ENCODE results near the gene HDAC10.

HDAC10 gene

DNA sequence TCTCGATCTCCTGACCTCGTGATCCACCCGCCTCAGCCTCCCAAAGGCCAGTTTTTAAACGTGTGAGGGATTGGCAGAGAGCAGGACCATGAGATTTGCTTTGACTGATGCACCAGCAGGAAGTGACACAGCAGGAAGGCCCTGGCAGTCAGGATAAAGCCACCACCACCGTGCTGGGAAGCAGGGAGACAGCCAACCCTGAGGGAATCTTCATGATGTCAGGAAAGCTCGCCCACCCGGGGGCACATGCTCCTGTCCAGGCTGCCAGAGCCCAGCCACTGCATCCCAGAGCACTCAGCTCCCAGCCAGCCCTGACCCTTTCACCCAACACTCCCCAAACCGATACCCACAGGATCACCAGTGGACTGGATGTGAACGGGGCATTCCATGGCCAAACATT lies 12.3 kb downstream of the HDAC10 start:
- no peak for TF ChIP-seq TAF1 (IDR thresholded peaks at IDR 0.05; ENCODE audit: borderline replicate concordance, insufficient read depth, low read length)
- no peak for TF ChIP-seq SIN3A (IDR thresholded peaks at IDR 0.05; ENCODE audit: borderline replicate concordance, insufficient read depth, low read length)
- no peak for TF ChIP-seq POLR2AphosphoS5 (IDR thresholded peaks at IDR 0.05; ENCODE audit: low read depth, low read length)
- TF ChIP-seq, protein P1, sequence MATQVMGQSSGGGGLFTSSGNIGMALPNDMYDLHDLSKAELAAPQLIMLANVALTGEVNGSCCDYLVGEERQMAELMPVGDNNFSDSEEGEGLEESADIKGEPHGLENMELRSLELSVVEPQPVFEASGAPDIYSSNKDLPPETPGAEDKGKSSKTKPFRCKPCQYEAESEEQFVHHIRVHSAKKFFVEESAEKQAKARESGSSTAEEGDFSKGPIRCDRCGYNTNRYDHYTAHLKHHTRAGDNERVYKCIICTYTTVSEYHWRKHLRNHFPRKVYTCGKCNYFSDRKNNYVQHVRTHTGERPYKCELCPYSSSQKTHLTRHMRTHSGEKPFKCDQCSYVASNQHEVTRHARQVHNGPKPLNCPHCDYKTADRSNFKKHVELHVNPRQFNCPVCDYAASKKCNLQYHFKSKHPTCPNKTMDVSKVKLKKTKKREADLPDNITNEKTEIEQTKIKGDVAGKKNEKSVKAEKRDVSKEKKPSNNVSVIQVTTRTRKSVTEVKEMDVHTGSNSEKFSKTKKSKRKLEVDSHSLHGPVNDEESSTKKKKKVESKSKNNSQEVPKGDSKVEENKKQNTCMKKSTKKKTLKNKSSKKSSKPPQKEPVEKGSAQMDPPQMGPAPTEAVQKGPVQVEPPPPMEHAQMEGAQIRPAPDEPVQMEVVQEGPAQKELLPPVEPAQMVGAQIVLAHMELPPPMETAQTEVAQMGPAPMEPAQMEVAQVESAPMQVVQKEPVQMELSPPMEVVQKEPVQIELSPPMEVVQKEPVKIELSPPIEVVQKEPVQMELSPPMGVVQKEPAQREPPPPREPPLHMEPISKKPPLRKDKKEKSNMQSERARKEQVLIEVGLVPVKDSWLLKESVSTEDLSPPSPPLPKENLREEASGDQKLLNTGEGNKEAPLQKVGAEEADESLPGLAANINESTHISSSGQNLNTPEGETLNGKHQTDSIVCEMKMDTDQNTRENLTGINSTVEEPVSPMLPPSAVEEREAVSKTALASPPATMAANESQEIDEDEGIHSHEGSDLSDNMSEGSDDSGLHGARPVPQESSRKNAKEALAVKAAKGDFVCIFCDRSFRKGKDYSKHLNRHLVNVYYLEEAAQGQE (IDR thresholded peaks at IDR 0.05; ENCODE audit: insufficient read depth in 1 of 2, low read depth in 2 of 2, low read length in 2 of 2): no peak
- TF ChIP-seq FOXP2 (optimal IDR thresholded peaks at IDR 0.05; ENCODE audit: borderline replicate concordance, extremely low read depth, extremely low read length, insufficient read depth): no peak

DNA sequence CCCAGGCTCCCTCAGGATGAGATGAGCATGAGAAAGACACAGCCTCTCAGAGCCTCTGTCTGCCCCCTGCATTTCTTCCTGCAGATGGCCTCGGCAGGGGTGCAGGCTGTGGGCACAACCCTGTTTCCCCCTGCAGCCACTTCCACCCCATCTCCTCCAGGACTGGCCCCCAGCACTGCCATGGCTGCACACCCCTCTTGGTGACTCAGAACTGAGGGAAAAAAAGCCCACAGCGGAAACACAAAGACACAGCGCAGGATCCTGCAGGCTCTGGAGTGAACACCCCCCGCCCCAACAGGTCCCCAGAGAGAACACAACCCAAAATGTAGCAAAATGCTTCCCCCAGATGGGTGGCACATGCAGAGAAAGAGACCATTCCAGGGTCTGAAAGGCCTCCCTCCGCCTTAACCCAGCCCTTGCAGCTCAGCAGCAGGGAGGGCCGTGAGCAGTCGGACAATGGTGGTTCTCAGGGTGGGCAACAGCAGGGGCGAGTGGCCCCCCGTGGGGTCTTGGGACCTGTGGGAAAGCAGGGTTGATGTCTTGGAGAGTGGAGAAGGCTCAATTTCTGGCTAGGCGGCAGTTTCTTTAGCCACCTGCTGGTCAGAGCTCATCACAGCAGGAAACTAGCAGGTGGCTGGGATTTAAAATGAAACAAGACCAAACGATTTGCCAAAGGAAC lies 14.2 kb downstream of the HDAC10 start:
- TF ChIP-seq, protein P1 (IDR thresholded peaks at IDR 0.05; ENCODE audit: insufficient read depth in 1 of 2, low read depth in 2 of 2, low read length in 2 of 2): no peak
- TF ChIP-seq POLR2AphosphoS5 (IDR thresholded peaks at IDR 0.05; ENCODE audit: low read depth, low read length): no peak
- TF ChIP-seq TAF1 (IDR thresholded peaks at IDR 0.05; ENCODE audit: borderline replicate concordance, insufficient read depth, low read length): no peak
- TF ChIP-seq SIN3A (IDR thresholded peaks at IDR 0.05; ENCODE audit: borderline replicate concordance, insufficient read depth, low read length): no peak
- TF ChIP-seq FOXP2 (optimal IDR thresholded peaks at IDR 0.05; ENCODE audit: borderline replicate concordance, extremely low read depth, extremely low read length, insufficient read depth): no peak

DNA sequence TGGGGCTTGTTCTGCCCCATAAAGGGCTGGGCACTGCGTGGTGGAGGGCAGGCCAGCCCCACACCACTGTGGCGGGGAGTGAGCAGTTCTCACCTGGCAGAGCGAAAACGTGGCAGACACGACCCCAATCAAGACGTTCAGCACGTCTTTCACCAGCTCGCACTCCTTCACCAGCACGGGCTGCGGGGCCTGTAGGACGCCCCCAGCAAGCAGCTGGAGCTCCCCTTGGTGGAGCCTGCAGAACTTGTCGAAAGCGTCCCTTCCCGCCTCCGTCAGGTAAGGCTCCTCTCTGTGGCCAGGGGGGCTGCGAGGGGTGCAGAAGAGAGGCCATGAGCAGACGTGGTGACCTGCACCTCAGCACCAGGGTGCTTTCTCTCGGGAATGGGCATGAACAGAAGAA lies 17.8 kb downstream of the HDAC10 start:
- no peak for TF ChIP-seq TAF1 (IDR thresholded peaks at IDR 0.05; ENCODE audit: borderline replicate concordance, insufficient read depth, low read length)
- no peak for TF ChIP-seq SIN3A (IDR thresholded peaks at IDR 0.05; ENCODE audit: borderline replicate concordance, insufficient read depth, low read length)

DNA sequence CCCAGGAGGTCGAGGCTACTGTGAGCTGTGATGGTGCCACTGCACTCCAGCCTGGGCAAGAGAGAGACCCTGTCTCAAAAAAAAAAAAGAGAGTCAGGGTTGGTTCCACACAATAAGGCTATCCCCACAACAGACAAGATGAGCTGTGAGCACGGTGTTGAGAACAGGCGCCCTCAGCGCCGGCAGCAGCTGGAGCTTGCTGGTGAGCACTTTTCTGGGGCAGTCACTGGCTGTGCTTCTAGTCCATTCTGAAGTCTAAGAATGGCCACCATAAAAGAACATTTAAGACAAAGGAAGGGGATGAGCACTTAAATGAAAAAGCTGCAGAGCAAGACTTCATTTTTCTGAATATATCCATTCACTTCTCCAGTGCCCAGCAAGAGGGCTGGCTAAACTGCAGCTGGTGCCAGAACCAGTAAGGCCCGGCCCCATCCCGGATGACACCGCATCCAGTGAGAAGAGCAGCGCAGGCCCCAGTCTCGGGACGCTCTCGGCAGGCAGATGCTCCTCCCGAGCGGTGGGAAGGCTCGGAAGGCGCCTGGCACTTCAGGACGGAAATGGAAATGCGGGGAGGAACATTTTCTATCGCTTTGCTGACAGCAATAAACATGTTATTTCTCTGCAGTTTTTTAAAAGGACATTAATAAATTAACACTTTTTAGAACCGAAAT lies 18.4 kb downstream of the HDAC10 start:
- TF ChIP-seq POLR2AphosphoS5 (IDR thresholded peaks at IDR 0.05; ENCODE audit: low read depth, low read length) (no peak), TAF1 (IDR thresholded peaks at IDR 0.05; ENCODE audit: borderline replicate concordance, insufficient read depth, low read length) (no peak), FOXP2 (optimal IDR thresholded peaks at IDR 0.05; ENCODE audit: borderline replicate concordance, extremely low read depth, extremely low read length, insufficient read depth) (no peak), SIN3A (IDR thresholded peaks at IDR 0.05; ENCODE audit: borderline replicate concordance, insufficient read depth, low read length) (no peak)
- TF ChIP-seq, protein P1 (IDR thresholded peaks at IDR 0.05; ENCODE audit: insufficient read depth in 1 of 2, low read depth in 2 of 2, low read length in 2 of 2): no peak

DNA sequence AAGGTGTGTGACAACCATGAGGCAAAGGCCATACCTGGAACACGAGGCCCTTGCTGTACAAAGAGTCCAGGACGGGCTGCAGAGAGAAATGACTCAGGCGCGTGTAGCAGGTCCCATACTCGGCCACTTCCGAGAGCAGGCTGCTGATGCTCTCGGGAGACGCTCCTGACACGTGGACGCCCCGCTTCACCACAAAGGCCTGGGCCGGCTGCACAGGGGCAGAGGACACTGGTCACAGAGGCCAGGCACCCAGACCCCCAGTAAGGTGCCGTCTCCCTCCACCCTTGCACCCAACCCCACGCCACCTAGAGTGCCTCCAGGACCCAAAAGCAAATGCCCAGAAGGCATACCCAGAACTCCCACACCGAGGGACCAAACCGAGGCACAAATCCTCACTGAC lies 21.7 kb downstream of the HDAC10 start:
- no peak for TF ChIP-seq POLR2AphosphoS5 (IDR thresholded peaks at IDR 0.05; ENCODE audit: low read depth, low read length)
- no peak for TF ChIP-seq TAF1 (IDR thresholded peaks at IDR 0.05; ENCODE audit: borderline replicate concordance, insufficient read depth, low read length)
- no peak for TF ChIP-seq FOXP2 (optimal IDR thresholded peaks at IDR 0.05; ENCODE audit: borderline replicate concordance, extremely low read depth, extremely low read length, insufficient read depth)
- TF ChIP-seq, protein P1 (IDR thresholded peaks at IDR 0.05; ENCODE audit: insufficient read depth in 1 of 2, low read depth in 2 of 2, low read length in 2 of 2): no peak
- no peak for TF ChIP-seq SIN3A (IDR thresholded peaks at IDR 0.05; ENCODE audit: borderline replicate concordance, insufficient read depth, low read length)
